AG04450 (cell line): Measurements from ENCODE around the gene TPMT. TPM values are rescaled to one million over a fixed set of nuclear protein-coding genes. Genes with fewer than 3 reads are reported as not detected.
"Not testable (repeated sequence)": the region's sequence is repeated elsewhere in the genome, so short reads cannot be mapped to it uniquely, and the experiment has no call there.

Experiments
- CTCF ChIA-PET: fragments of 300-600, 350-600 bp; formaldehyde crosslinking; extraction: SDS; loops from one replicate; lab custom pipeline; 2022; ENCODE audit warnings: antibody characterized with exemption, inconsistent platforms; lab: Charles Lee
- POLR2A ChIA-PET: fragments of 350-600 bp; formaldehyde crosslinking; extraction: SDS; loops from one replicate; lab custom pipeline; 2021; ENCODE audit warnings: antibody characterized with exemption, inconsistent platforms; lab: Yijun Ruan, JAX
- DNase-seq: peaks from one replicate; pipeline ENCODE4 v3.0.0-alpha.2; 2011; ENCODE audit warnings: low read depth, low spot score
- H3K27ac ChIP-seq: one replicate; pipeline ENCODE4 v1.5.1; 2012; ENCODE audit warnings: low read depth, low read length, control low read depth
- H3K27me3 ChIP-seq: one replicate; pipeline ENCODE4 v1.6.0; 2012; ENCODE audit warnings: low read length; ENCODE audit not compliant: control insufficient read depth, insufficient read depth
- H3K4me3 ChIP-seq: 2 replicates; pipeline ENCODE4 v1.5.1; 2011; ENCODE audit warnings: mild to moderate bottlenecking, low read depth, low read length, control low read depth
- H3K9me3 ChIP-seq: 2 replicates; pipeline ENCODE4 v1.5.1; 2012; ENCODE audit warnings: low read length; ENCODE audit not compliant: control insufficient read depth, insufficient read depth
- CTCF ChIP-seq: IDR thresholded peaks from 2 replicates; pipeline ENCODE4 v1.5.1; 2011; ENCODE audit warnings: low read depth, low read length, control low read depth, inconsistent platforms
- polyA plus RNA-seq: library from polyadenylated mRNA; depleted of rRNA; stranded (reverse); fragments of >200 nt; gene quantifications from 2 replicates; pipeline ENCODE4 v1.2.3, GENCODE V29; 2011

Gene TPMT
- polyA plus RNA-seq, 1 experiment, result 25.8 TPM

- CTCF ChIA-PET, result no interaction called here
- no peak overlapping the region for H3K27ac ChIP-seq
- no peak for DNase-seq
- H3K9me3 ChIP-seq, result no peaks in the 10 kb centered on the region
- TF ChIP-seq CTCF, result no peak
- POLR2A ChIA-PET, result interaction anchor here (0.6 kb wide), 1 partner anchor 288 kb away, joined by 5 read pairs; no protein-coding TSS in a partner anchor
- H3K4me3 ChIP-seq, result no peak overlapping the region
- H3K27me3 ChIP-seq, result no peaks in the 10 kb centered on the region
Observed at GRCh38 chr6:18179770-18180356, 25.0 kb upstream of the TPMT start.

- no peak for DNase-seq
- ChIA-PET POLR2A (interaction anchor here (0.6 kb wide), 1 partner anchor 287 kb away, joined by 5 read pairs; no protein-coding TSS in a partner anchor), CTCF (no interaction called here)
- no peaks in the 10 kb centered on the region for H3K9me3 ChIP-seq
- H3K27ac ChIP-seq, result no peak overlapping the region
- TF ChIP-seq CTCF, result no peak
- no peaks in the 10 kb centered on the region for H3K27me3 ChIP-seq
- no peak overlapping the region for H3K4me3 ChIP-seq
Observed at GRCh38 chr6:18178960-18179615, 24.2 kb upstream of the TPMT start.

- Histone ChIP-seq H3K4me3 (no peak overlapping the region), H3K27ac (no peak overlapping the region), H3K9me3 (no peaks in the 10 kb centered on the region), H3K27me3 (no peaks in the 10 kb centered on the region)
- POLR2A ChIA-PET, result no interaction called here
- DNase-seq, result no peak
- no peak for TF ChIP-seq CTCF
- CTCF ChIA-PET, result no interaction called here
Observed at GRCh38 chr6:18177286-18177965, 22.5 kb upstream of the TPMT start.

- H3K4me3 ChIP-seq, H3K9me3 ChIP-seq, CTCF ChIA-PET, POLR2A ChIA-PET, H3K27ac ChIP-seq, DNase-seq, H3K27me3 ChIP-seq: not testable (repeated sequence)
Observed at GRCh38 chr6:18176198-18176597, 21.3 kb upstream of the TPMT start.

GRCh38 chr6:18171871-18172270 lies 17.0 kb upstream of the TPMT start:
- Histone ChIP-seq H3K27ac (no peak overlapping the region), H3K4me3 (no peak overlapping the region), H3K27me3 (no peaks in the 10 kb centered on the region), H3K9me3 (no peaks in the 10 kb centered on the region)
- TF ChIP-seq CTCF, result no peak
- CTCF ChIA-PET, result no interaction called here
- DNase-seq, result no peak
- POLR2A ChIA-PET, result no interaction called here
